Fibroblast of pulmonary artery (primary cell): ENCODE measurements around the gene SLC6A19.
A peak's percentile ranks its signal among the peaks of the same experiment; 100 is the strongest.
"Not testable (repeated sequence)": the region's sequence is repeated elsewhere in the genome, so short reads cannot be mapped to it uniquely, and the experiment has no call there.

Experiments used
- DNase-seq: peaks from one replicate; pipeline ENCODE4 v3.0.0-alpha.2; 2010; ENCODE audit warnings: low read depth
- H3K4me3 ChIP-seq: replicated peaks from 2 replicates; pipeline ENCODE4 v1.5.1; 2011; ENCODE audit warnings: low read depth, mild to moderate bottlenecking, control low read depth, low read length, moderate library complexity
- TF ChIP-seq, protein P1 (sequence below): IDR thresholded peaks from 2 replicates; pipeline ENCODE4 v1.5.1; 2011; ENCODE audit warnings: mild to moderate bottlenecking, control low read depth, low read length, inconsistent platforms; ENCODE audit errors: missing control alignments

Gene SLC6A19

DNA sequence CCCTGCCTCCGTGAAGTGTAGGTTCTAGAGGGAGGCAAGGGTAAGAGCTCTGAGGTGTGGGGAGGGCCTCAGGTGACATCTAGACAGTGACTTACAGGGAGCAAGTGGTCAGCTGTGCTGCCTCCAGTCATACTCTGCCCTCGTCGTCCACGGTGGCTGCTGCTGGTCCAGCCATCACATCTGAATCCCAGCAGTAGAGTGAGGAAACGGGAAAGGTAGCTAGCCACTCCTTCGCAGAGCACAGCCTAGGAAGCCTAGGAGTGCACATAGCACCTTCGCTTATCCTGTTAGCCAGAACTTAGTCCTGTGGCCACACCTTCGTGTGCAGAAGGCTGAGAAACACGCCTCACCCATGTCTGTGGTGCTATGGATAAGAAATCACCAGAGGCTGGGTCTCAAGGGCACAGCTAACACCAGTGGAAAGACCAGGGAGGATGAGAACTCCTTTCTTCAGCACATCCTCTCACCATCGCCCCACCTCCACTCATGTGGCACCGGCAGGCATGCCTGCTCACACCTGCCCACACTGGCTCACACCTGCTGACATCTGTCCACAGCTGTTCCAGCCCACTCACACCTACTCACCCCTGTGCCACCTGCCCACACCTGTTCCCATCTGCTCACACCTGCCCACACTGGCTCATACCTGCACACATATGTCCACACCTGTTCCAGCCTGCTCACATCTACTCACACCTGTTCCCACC lies 44.5 kb upstream of the SLC6A19 start:
- TF ChIP-seq, protein P1, sequence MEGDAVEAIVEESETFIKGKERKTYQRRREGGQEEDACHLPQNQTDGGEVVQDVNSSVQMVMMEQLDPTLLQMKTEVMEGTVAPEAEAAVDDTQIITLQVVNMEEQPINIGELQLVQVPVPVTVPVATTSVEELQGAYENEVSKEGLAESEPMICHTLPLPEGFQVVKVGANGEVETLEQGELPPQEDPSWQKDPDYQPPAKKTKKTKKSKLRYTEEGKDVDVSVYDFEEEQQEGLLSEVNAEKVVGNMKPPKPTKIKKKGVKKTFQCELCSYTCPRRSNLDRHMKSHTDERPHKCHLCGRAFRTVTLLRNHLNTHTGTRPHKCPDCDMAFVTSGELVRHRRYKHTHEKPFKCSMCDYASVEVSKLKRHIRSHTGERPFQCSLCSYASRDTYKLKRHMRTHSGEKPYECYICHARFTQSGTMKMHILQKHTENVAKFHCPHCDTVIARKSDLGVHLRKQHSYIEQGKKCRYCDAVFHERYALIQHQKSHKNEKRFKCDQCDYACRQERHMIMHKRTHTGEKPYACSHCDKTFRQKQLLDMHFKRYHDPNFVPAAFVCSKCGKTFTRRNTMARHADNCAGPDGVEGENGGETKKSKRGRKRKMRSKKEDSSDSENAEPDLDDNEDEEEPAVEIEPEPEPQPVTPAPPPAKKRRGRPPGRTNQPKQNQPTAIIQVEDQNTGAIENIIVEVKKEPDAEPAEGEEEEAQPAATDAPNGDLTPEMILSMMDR: no peak
- DNase-seq: no peak
- no peak overlapping the region for H3K4me3 ChIP-seq

DNA sequence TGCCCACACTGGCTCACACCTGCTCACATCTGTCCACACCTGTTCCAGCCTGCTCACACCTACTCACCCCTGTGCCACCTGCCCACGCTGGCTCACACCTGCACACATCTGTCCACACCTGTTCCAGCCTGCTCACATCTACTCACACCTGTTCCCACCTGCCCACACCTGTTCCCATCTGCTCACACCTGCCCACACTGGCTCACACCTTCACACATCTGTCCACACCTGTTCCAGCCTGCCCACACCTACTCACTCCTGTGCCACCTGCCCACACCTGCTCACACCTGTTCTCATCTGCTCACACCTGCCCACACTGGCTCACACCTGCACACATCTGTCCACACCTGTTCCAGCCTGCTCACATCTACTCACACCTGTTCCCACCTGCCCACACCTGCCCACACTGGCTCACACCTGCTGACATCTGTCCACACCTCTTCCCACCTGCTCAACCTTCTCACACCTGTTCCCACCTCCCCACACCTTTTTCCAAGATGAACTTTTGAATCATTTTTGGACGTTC lies 43.9 kb upstream of the SLC6A19 start:
- H3K4me3 ChIP-seq, DNase-seq: not testable (repeated sequence)

DNA sequence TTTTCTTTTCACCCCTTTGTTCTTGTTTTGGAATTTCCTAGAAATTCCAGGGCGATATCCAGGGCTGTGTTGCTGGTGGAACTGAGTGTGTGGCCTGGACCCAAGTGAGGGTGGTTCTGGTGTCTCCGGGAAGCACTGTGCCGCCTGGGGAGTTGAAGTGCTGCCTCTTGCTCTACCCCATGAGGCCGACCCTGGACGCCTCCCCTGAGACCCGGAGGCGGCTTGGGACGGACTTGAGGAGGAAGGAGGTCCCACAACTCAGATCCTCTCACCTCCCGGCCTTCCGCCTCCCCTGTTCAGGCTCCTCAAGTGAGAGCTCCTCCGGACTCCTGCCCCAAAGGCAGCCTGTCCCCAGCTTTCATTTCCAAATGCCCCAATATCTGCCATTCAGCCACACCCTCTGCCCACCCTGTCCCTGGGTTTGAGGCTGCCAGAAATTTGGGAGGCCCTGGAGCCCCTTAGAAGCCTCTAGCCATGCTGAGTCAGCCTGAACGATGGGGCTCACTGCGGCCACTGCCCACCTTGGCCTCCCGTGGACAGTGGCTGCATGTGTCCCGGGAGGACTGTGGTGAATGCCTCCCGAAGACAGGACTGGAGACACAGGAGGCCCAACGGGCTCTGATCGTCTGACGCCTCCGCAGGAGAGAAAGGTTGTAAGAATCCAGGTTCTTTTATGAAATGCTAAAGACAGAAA lies 42.6 kb upstream of the SLC6A19 start:
- no peak overlapping the region for H3K4me3 ChIP-seq
- TF ChIP-seq, protein P1: no peak
- DNase-seq: no peak

DNA sequence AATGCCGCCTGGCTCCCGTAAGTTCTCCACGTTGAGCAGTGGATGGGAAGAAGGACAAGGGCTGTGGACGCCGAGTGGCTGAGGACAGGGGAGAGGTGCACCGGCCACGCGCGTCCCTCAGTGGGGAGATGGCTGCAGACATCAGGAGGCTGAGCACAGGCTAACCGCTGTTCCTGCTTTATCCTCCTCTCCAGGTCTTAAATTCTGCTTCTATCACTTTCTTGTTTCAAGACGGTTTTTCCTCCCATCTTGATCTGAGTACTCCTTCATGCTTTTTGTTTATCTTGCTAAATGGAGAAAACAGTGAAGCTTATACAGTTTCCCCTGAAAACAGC lies 42.1 kb upstream of the SLC6A19 start:
- H3K4me3 ChIP-seq: no peak overlapping the region
- no peak for DNase-seq
- TF ChIP-seq, protein P1: no peak

DNA sequence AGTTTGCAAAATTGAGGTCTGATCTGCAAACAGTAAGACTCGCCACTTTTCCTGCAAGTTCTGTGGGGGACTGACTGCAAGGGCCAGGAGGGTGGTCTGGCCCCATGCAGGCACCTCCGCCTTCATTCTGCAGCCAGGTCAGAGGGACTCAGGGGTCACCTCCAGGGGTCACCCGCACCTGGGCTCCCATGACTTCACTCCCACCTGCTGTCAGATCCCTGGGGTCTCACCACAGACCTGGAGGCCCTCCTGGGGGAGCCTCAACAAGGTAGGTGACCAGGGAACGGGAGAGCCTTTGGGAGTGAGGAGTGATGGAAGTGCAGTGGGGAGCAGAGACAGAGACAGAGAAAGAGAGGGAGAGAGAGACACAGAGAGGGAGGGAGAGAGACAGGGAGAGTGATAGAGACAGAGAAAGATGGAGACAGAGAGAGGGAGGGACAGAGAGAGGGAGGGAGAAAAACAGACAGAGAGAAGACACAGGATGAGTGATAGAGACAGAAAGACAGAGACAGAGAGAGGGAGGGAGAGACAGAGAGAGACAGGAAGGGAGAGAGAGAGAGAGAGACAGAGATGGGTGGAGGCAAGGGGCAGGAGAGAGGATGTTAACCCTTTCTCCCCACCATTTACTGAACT lies 41.5 kb upstream of the SLC6A19 start:
- no peak for DNase-seq
- H3K4me3 ChIP-seq: no peak overlapping the region
- TF ChIP-seq, protein P1: no peak

DNA sequence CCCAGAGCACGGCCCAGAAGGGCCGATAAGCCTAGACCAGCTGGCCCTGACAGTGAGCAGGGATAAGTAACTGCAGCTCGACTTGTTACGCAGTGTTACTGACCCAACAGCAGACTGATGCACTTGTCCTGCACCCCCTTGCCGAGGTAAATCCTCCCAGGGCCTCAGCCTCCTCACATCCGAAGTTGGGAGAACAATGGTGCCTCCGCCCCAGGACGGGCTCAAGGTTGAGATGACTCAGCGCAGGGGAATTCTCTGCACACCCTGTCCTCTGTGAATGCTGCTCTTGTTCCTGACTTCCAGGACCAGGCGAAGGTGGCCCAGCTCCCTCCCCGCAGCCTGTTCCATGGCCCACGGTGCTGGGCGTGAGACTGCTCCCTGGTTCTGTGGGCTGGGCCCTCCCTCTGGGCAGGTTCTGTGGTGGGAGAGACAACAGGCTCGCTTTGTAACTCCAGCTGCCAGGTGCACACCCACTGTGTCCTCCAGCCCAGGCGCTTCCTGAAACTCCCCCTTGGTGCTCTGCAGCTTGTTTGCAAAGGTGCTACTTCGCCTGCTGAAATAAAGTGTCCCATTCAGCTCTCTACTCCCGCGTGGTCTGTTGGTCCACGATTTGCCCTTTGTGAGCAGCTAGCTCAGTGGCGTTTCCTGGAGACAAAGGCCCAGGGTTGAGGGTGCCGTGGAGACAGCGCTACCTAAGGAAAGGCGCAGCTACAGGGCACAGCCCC lies 40.1 kb upstream of the SLC6A19 start:
- DNase-seq: peak; percentile 22
- no peak overlapping the region for H3K4me3 ChIP-seq
- TF ChIP-seq, protein P1: no peak

DNA sequence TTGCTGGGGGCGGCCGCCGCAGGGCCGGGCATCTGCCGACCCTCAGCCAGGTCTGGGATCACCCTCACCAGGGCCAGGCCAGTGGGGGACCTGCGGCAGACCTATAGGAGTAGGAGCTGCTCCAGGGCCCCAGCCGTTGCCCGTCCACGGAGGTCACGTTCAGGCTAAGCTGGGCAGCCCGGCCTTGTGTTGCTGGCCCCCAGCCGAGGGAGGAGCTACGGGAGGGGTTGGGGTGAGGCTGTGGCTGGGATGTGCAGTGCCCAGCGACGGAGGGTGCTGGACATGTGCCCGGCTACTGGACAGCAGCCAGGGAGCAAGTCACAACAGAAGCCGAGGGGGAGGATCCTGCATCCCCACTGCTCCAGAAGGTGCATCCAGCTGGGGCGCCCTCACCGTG lies 39.6 kb upstream of the SLC6A19 start:
- no peak overlapping the region for H3K4me3 ChIP-seq
- TF ChIP-seq, protein P1: no peak
- no peak for DNase-seq
